HCT116 (cell line): Measurements from ENCODE around the gene CSRP1.

Source experiments
- CTCF ChIP-seq, 3 experiments: fragments of 200-600 bp in 1 of 3; sonication (generic) in 1 of 3; IDR thresholded peaks in 2 of 3; conservative IDR thresholded peaks in 1 of 3; 2 replicates each; pipeline ENCODE4 v1.5.1; 2012 to 2017; ENCODE audit warnings: low read depth in 2 of 3, low read length in 2 of 3, antibody characterized with exemption in 1 of 3, borderline replicate concordance in 1 of 3, control low read depth in 1 of 3, mild to moderate bottlenecking in 1 of 3, mixed read lengths in 1 of 3, mixed run types in 1 of 3, moderate library complexity in 1 of 3; ENCODE audit not compliant: insufficient read depth in 1 of 3
- ELF1 ChIP-seq: IDR thresholded peaks from 2 replicates; pipeline ENCODE4 v1.6.1; 2012; ENCODE audit warnings: low read depth, borderline replicate concordance
- FOSL1 ChIP-seq: IDR thresholded peaks from 2 replicates; pipeline ENCODE4 v1.6.1; 2012; ENCODE audit warnings: low read depth
- SIN3A ChIP-seq: IDR thresholded peaks from 2 replicates; pipeline ENCODE4 v1.6.1; 2012; ENCODE audit warnings: low read depth
- SRF ChIP-seq: IDR thresholded peaks from 2 replicates; pipeline ENCODE4 v1.6.1; 2012; ENCODE audit warnings: low read depth
- TCF7L2 ChIP-seq: IDR thresholded peaks from 2 replicates; pipeline ENCODE4 v1.7.0; 2011; ENCODE audit warnings: borderline replicate concordance, inconsistent platforms; ENCODE audit not compliant: insufficient read depth, insufficient read length; ENCODE audit errors: extremely low read depth
- YY1 ChIP-seq: IDR thresholded peaks from 2 replicates; pipeline ENCODE4 v1.6.1; 2011; ENCODE audit warnings: low read length, low read depth, moderate library complexity, mild to moderate bottlenecking; ENCODE audit not compliant: insufficient replicate concordance; ENCODE audit errors: extremely low read depth
- ZFX ChIP-seq: fragments of 450-650 bp; IDR thresholded peaks from 2 replicates; pipeline ENCODE4 v1.6.1; 2017
- ZNF274 ChIP-seq: fragments of 200-500 bp; sonication (Bioruptor generic); IDR thresholded peaks from 2 replicates; pipeline ENCODE4 v1.6.1; 2014; ENCODE audit warnings: mild to moderate bottlenecking, low read depth, low read length, inconsistent platforms
- TF ChIP-seq, protein P1 (sequence below): IDR thresholded peaks from 2 replicates; pipeline ENCODE4 v1.6.1; 2012

- TF ChIP-seq CTCF (IDR thresholded peaks at IDR 0.05 in 2 of 3, conservative IDR thresholded peaks at IDR 0.05 in 1 of 3; ENCODE audit: borderline replicate concordance in 1 of 3, insufficient read depth in 1 of 3, low read depth in 2 of 3, low read length in 2 of 3) (no peak), FOSL1 (no peak), SRF (no peak), ELF1 (no peak), TCF7L2 (no peak), ZNF274 (no peak), ZFX (no peak), YY1 (no peak), SIN3A (no peak)
- TF ChIP-seq, protein P1, sequence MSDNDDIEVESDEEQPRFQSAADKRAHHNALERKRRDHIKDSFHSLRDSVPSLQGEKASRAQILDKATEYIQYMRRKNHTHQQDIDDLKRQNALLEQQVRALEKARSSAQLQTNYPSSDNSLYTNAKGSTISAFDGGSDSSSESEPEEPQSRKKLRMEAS, result no peak
Measured at GRCh38 chr1:201514466-201514865, 7.5 kb upstream of the CSRP1 start.
